Parathyroid adenoma (tissue), 2 donors: ENCODE measurements around the gene ZNF236.
"Not testable (repeated sequence)": the region's sequence is repeated elsewhere in the genome, so short reads cannot be mapped to it uniquely, and the experiment has no call there.

Experiments
- H2AFZ ChIP-seq: fragments of 300-600 bp; sonication (generic); one replicate; pipeline ENCODE4 v1.7.0; 2017; ENCODE audit warnings: antibody characterized with exemption, mild to moderate bottlenecking
- H3K27ac ChIP-seq: fragments of 300-600 bp; sonication (generic); one replicate; pipeline ENCODE4 v1.7.0; 2017
- H3K27me3 ChIP-seq: fragments of 300-600 bp; sonication (generic); one replicate; pipeline ENCODE4 v1.7.0; 2017; ENCODE audit warnings: low read length; ENCODE audit not compliant: control insufficient read depth, insufficient read depth
- H3K36me3 ChIP-seq: fragments of 300-600 bp; sonication (generic); one replicate; pipeline ENCODE4 v1.7.0; 2017; ENCODE audit warnings: low read length; ENCODE audit not compliant: control insufficient read depth, insufficient read depth
- H3K4me1 ChIP-seq: fragments of 300-600 bp; sonication (generic); one replicate; pipeline ENCODE4 v1.7.0; 2017; ENCODE audit warnings: control low read depth
- H3K4me2 ChIP-seq: fragments of 300-600 bp; sonication (generic); one replicate; pipeline ENCODE4 v1.7.0; 2017; ENCODE audit warnings: low read length
- H3K4me3 ChIP-seq: fragments of 300-600 bp; sonication (generic); one replicate; pipeline ENCODE4 v1.7.0; 2017; ENCODE audit warnings: low read depth, low read length
- H3K79me2 ChIP-seq: fragments of 300-600 bp; sonication (generic); one replicate; pipeline ENCODE4 v1.7.0; 2017; ENCODE audit warnings: control low read depth
- H3K9ac ChIP-seq: fragments of 300-600 bp; sonication (generic); one replicate; pipeline ENCODE4 v1.7.0; 2017; ENCODE audit warnings: mild to moderate bottlenecking
- H3K9me3 ChIP-seq: fragments of 300-600 bp; sonication (generic); one replicate; pipeline ENCODE4 v1.7.0; 2017; ENCODE audit warnings: low read length; ENCODE audit not compliant: control insufficient read depth
- TF ChIP-seq, protein P1 (sequence below): fragments of 300-600 bp; sonication (generic); IDR thresholded peaks from one replicate; pipeline ENCODE4 v1.7.0; 2017; ENCODE audit warnings: antibody characterized with exemption, mild to moderate bottlenecking
- donor health status: primary hyperparathyroidism.

The ZNF236 gene

DNA sequence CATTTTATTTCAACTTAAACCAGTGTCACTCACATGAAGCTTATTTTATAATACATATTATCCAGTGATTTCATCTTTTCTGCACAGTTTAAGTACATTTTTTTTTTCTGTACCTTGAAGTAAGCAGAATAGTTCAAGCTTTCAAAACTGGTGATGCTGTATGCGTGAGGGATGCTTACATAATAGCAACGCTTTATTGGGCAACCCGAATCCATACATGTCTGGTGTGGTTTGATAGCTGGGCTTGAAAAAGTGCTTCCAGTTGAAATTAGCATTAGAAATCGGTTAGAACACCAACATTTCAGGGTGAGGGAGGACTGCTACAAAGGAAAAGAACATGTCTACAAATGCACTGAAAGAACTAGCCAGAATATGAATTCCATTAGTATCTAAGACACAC lies 192.8 kb downstream of the ZNF236 start:
- Histone ChIP-seq H3K4me3 (no peak overlapping the region), H2AFZ (no peak overlapping the region), H3K9ac (no peak overlapping the region)

GRCh38 chr18:77015771-77016710 lies 193.7 kb downstream of the ZNF236 start:
- TF ChIP-seq, protein P1, sequence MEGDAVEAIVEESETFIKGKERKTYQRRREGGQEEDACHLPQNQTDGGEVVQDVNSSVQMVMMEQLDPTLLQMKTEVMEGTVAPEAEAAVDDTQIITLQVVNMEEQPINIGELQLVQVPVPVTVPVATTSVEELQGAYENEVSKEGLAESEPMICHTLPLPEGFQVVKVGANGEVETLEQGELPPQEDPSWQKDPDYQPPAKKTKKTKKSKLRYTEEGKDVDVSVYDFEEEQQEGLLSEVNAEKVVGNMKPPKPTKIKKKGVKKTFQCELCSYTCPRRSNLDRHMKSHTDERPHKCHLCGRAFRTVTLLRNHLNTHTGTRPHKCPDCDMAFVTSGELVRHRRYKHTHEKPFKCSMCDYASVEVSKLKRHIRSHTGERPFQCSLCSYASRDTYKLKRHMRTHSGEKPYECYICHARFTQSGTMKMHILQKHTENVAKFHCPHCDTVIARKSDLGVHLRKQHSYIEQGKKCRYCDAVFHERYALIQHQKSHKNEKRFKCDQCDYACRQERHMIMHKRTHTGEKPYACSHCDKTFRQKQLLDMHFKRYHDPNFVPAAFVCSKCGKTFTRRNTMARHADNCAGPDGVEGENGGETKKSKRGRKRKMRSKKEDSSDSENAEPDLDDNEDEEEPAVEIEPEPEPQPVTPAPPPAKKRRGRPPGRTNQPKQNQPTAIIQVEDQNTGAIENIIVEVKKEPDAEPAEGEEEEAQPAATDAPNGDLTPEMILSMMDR: no peak
- no peak overlapping the region for H3K4me2 ChIP-seq
- H3K4me3 ChIP-seq: no peak overlapping the region
- peaks cover 28% of the 10 kb centered on the region for H3K79me2 ChIP-seq
- H3K27me3 ChIP-seq: no peaks in the 10 kb centered on the region
- no peaks in the 10 kb centered on the region for H3K9me3 ChIP-seq
- no peak overlapping the region for H3K27ac ChIP-seq
- H3K9ac ChIP-seq: no peak overlapping the region
- H2AFZ ChIP-seq: no peak overlapping the region
- H3K36me3 ChIP-seq: no peaks in the 10 kb centered on the region
- H3K4me1 ChIP-seq: no peaks in the 10 kb centered on the region

More for the DNA sequence above, 192.8 kb downstream of the ZNF236 start:
- Histone ChIP-seq H3K27me3 (no peaks in the 10 kb centered on the region), H3K9me3 (no peaks in the 10 kb centered on the region), H3K4me2 (no peak overlapping the region), H3K27ac (no peak overlapping the region), H3K4me1 (peaks cover 7% of the 10 kb centered on the region), H3K79me2 (peaks cover 37% of the 10 kb centered on the region), H3K36me3 (no peaks in the 10 kb centered on the region)
- TF ChIP-seq, protein P1: no peak

DNA sequence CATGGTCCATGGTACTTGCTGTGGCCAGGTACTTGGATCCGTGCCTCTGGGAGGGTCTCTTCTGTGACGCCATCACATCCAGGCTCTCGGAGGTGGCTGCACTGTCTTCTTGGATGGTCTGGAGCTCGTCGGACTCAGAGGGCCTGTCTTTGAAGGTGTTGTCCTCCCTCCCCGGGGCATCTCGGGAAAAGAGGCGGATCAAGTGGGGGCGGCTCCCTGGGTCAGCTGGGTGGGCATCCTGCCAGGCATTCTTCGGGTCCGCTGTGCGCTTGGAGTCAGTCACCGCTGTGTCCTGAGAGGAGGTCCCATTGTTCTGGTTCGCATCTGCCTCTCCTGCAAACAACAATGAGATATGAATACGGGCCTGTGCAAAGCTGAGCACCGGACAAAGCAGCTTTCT lies 194.6 kb downstream of the ZNF236 start:
- Histone ChIP-seq H3K9me3 (no peaks in the 10 kb centered on the region), H3K9ac (no peak overlapping the region), H3K36me3 (no peaks in the 10 kb centered on the region), H3K4me1 (no peaks in the 10 kb centered on the region), H3K79me2 (peaks cover 21% of the 10 kb centered on the region), H3K27me3 (no peaks in the 10 kb centered on the region), H3K4me3 (no peak overlapping the region), H3K27ac (no peak overlapping the region), H3K4me2 (no peak overlapping the region), H2AFZ (no peak overlapping the region)
- TF ChIP-seq, protein P1: no peak

- Histone ChIP-seq H3K79me2 (peaks cover 17% of the 10 kb centered on the region), H3K27me3 (no peaks in the 10 kb centered on the region), H3K4me3 (no peak overlapping the region), H3K9ac (no peak overlapping the region), H3K9me3 (no peaks in the 10 kb centered on the region), H3K27ac (no peak overlapping the region), H3K4me2 (no peak overlapping the region), H3K4me1 (no peaks in the 10 kb centered on the region), H2AFZ (no peak overlapping the region), H3K36me3 (no peaks in the 10 kb centered on the region)
- TF ChIP-seq, protein P1: no peak
Observed at GRCh38 chr18:77017355-77017754, 195.0 kb downstream of the ZNF236 start.

DNA sequence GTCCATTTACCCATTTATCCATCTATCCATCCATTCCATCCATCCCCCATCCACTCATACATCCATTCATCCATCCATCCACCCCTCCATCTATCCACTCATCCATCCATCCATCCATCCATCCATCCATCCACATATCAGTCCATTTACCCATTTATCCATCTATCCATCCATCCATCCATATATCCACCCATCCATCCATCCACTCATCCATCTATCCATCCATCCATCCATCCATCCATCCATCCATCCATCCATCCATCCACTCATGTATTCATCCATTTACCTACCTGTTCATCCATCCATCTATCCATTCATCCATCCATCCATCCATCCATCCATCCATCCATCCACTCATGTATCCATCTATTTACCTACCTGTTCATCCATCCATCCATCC lies 196.3 kb downstream of the ZNF236 start:
- not testable (repeated sequence) for H3K4me1 ChIP-seq, H2AFZ ChIP-seq, H3K4me3 ChIP-seq, H3K9me3 ChIP-seq, H3K9ac ChIP-seq, H3K27me3 ChIP-seq, H3K4me2 ChIP-seq, H3K27ac ChIP-seq, H3K36me3 ChIP-seq
- peaks cover 12% of the 10 kb centered on the region for H3K79me2 ChIP-seq
